CD14-positive monocyte (primary cell): Measurements from ENCODE around the gene ZNF652. TPM values are rescaled to one million over a fixed set of nuclear protein-coding genes. Genes with fewer than 3 reads are reported as not detected.

Experiments
- DNase-seq, 3 donors: peaks; one replicate each; pipeline ENCODE4 v3.0.0-alpha.2; 2011 to 2022
- H2AFZ ChIP-seq: 2 replicates; pipeline ENCODE4 v1.6.0; 2012; ENCODE audit warnings: mild to moderate bottlenecking, low read depth, low read length, inconsistent platforms; ENCODE audit not compliant: insufficient read depth, poor library complexity, severe bottlenecking
- H3K27ac ChIP-seq, 2 donors: 1 replicate in 1 of 2; 2 replicates in 1 of 2; pipeline ENCODE4 v1.5.1; 2012 to 2013; ENCODE audit warnings: low read length in 2 of 2, control low read depth in 1 of 2, inconsistent platforms in 1 of 2, low read depth in 1 of 2, mild to moderate bottlenecking in 1 of 2
- H3K27me3 ChIP-seq, 2 donors: one replicate each; pipeline versions ENCODE4 v1.6.0 to v1.6.1; 2011 to 2013; ENCODE audit warnings: low read length in 2 of 2; ENCODE audit not compliant: control insufficient read depth in 2 of 2, insufficient read depth in 2 of 2
- H3K36me3 ChIP-seq, 2 donors: replicated peaks in 1 of 2; 1 replicate in 1 of 2; 2 replicates in 1 of 2; pipeline versions ENCODE4 v1.5.1 to v1.6.1; 2012 to 2013; ENCODE audit warnings: low read length in 2 of 2, control low read depth in 1 of 2, inconsistent platforms in 1 of 2, mild to moderate bottlenecking in 1 of 2; ENCODE audit not compliant: insufficient read depth in 2 of 2, control insufficient read depth in 1 of 2
- H3K4me1 ChIP-seq, 2 donors: 1 replicate in 1 of 2; 2 replicates in 1 of 2; pipeline versions ENCODE4 v1.5.1 to v1.6.1; 2012 to 2013; ENCODE audit warnings: low read length in 2 of 2, control low read depth in 1 of 2, inconsistent platforms in 1 of 2, mild to moderate bottlenecking in 1 of 2, moderate library complexity in 1 of 2; ENCODE audit not compliant: insufficient read depth in 2 of 2, control insufficient read depth in 1 of 2
- H3K4me2 ChIP-seq: replicated peaks from 2 replicates; pipeline ENCODE3; 2012; ENCODE audit warnings: low read length, moderate library complexity, mild to moderate bottlenecking; ENCODE audit not compliant: poor library complexity, severe bottlenecking; ENCODE audit errors: extremely low read depth
- H3K4me3 ChIP-seq, 3 experiments: fragments of 200-600 bp in 1 of 3; sonication (generic) in 1 of 3; replicated peaks in 1 of 3; 1 replicate in 2 of 3; 2 replicates in 1 of 3; pipeline ENCODE4 v1.5.1; 2011 to 2013; ENCODE audit warnings: low read length in 3 of 3, mild to moderate bottlenecking in 3 of 3, control low read depth in 2 of 3, low read depth in 2 of 3, inconsistent platforms in 1 of 3, moderate library complexity in 1 of 3
- H3K79me2 ChIP-seq: 2 replicates; pipeline ENCODE4 v1.6.0; 2012; ENCODE audit warnings: mild to moderate bottlenecking, control low read depth, inconsistent platforms, low read length, moderate library complexity; ENCODE audit not compliant: insufficient read depth
- H3K9ac ChIP-seq: 2 replicates; pipeline ENCODE4 v1.6.0; 2017; ENCODE audit warnings: low read length, mild to moderate bottlenecking; ENCODE audit not compliant: insufficient read depth, poor library complexity, severe bottlenecking
- H3K9me3 ChIP-seq, 2 donors: replicated peaks in 1 of 2; 1 replicate in 1 of 2; 2 replicates in 1 of 2; pipeline versions ENCODE4 v1.5.1 to v1.6.1; 2012 to 2013; ENCODE audit warnings: low read length in 2 of 2, control low read depth in 1 of 2; ENCODE audit not compliant: control insufficient read depth in 1 of 2, insufficient read depth in 1 of 2
- H4K20me1 ChIP-seq: 2 replicates; pipeline ENCODE4 v1.6.0; 2012; ENCODE audit warnings: mild to moderate bottlenecking, low read length, control low read depth, moderate library complexity; ENCODE audit not compliant: insufficient read depth
- H3K27ac Mint-ChIP-seq, 7 donors: one replicate each; pipeline ENCODE4 v1.8.0; 2020; ENCODE audit warnings: mild to moderate bottlenecking in 7 of 7, mixed read lengths in 7 of 7, moderate library complexity in 6 of 7, inconsistent platforms in 2 of 7
- H3K27me3 Mint-ChIP-seq, 3 donors: one replicate each; pipeline ENCODE4 v1.8.0; 2021 to 2022; ENCODE audit warnings: low read depth in 3 of 3, mild to moderate bottlenecking in 3 of 3, mixed read lengths in 3 of 3, moderate library complexity in 3 of 3, inconsistent platforms in 1 of 3
- H3K36me3 Mint-ChIP-seq, 2 donors: one replicate each; pipeline ENCODE4 v1.8.0; 2020; ENCODE audit warnings: mixed read lengths in 2 of 2, inconsistent platforms in 1 of 2, mild to moderate bottlenecking in 1 of 2
- H3K4me1 Mint-ChIP-seq: one replicate; pipeline ENCODE4 v1.8.0; 2020; ENCODE audit warnings: mild to moderate bottlenecking, mixed read lengths
- H3K4me3 Mint-ChIP-seq, 2 donors: one replicate each; pipeline ENCODE4 v1.8.0; 2020; ENCODE audit warnings: mild to moderate bottlenecking in 2 of 2, mixed read lengths in 2 of 2, moderate library complexity in 1 of 2
- H3K9me3 Mint-ChIP-seq, 7 donors: one replicate each; pipeline ENCODE4 v1.8.0; 2020 to 2022; ENCODE audit warnings: mixed read lengths in 7 of 7, mild to moderate bottlenecking in 6 of 7, moderate library complexity in 6 of 7, inconsistent platforms in 2 of 7
- WGBS: methylation state at CpG from one replicate; pipeline ENCODE4 v1.1.5; 2013; ENCODE audit warnings: missing lambda C conversion rate; ENCODE audit not compliant: insufficient coverage; 5-methylcytosine and 5-hydroxymethylcytosine counted together
- intact Hi-C, 2 donors: fragments of 100-400 bp; cut with micrococcal nuclease; formaldehyde crosslinking; loops; one replicate each; pipeline versions ENCODE4 v1.15.0 to v1.15.1; 2023
- polyA plus RNA-seq, 3 donors: library from polyadenylated mRNA; depleted of rRNA in 1 of 3; unstranded in 2 of 3; stranded (reverse) in 1 of 3; fragments of 300-500 nt in 2 of 3; fragments of >200 nt in 1 of 3; fragmentation: Illumina TruSeq in 2 of 3; gene quantifications; 1 replicate in 2 of 3; 2 replicates in 1 of 3; pipeline ENCODE4 v1.2.3, GENCODE V29; 2012 to 2021
- TF ChIP-seq, protein P1 (sequence below): fragments of 200-600 bp; IDR thresholded peaks from one replicate; pipeline ENCODE4 v1.8.0; 2022; ENCODE audit warnings: antibody characterized with exemption, mild to moderate bottlenecking

The ZNF652 gene
- polyA plus RNA-seq, 3 donors: 16.9 to 19.8 (median 18.8) TPM

DNA sequence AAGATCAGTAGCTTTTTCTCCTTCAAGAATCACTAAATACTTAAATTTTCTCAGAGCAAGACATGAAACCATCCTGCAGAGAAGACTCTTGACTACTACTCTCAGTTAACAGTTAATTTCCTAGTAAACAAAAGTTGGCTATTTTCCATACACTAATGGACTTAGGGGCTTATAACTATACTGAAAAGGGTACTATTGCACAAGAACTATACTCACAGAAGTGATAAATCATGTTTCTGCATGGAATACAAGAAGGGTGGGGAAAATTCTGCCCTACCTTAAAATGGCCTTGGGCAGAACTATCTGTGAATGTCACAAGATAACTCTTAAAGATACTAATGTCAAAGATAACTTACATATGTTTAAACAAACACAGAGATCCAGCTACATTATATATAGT is 12.5 kb downstream of the ZNF652 start:
- intact Hi-C loops: no loop called here
- H3K4me1 Mint-ChIP-seq: peaks cover 24% of the 10 kb centered on the region

DNA sequence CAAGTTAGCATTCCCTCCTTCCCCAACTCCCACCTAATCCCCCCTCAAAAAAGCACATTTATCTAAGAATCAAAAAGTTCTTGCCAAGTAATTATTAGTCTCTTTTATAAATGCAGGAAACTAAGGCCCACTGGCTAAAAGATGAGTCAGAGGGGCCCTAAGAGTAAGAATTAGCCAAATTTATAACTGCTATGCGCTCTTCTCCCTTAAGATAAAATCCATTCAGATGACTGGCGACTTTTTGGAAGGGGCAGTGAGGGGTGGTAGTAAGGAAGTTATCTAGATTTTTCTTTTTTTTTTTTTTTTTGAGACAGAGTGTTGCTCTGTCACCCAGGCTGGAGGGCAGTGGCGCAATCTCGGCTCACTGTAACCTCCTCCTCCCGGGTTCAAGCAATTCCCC is 17.1 kb downstream of the ZNF652 start:
- TF ChIP-seq, protein P1, sequence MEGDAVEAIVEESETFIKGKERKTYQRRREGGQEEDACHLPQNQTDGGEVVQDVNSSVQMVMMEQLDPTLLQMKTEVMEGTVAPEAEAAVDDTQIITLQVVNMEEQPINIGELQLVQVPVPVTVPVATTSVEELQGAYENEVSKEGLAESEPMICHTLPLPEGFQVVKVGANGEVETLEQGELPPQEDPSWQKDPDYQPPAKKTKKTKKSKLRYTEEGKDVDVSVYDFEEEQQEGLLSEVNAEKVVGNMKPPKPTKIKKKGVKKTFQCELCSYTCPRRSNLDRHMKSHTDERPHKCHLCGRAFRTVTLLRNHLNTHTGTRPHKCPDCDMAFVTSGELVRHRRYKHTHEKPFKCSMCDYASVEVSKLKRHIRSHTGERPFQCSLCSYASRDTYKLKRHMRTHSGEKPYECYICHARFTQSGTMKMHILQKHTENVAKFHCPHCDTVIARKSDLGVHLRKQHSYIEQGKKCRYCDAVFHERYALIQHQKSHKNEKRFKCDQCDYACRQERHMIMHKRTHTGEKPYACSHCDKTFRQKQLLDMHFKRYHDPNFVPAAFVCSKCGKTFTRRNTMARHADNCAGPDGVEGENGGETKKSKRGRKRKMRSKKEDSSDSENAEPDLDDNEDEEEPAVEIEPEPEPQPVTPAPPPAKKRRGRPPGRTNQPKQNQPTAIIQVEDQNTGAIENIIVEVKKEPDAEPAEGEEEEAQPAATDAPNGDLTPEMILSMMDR: no peak
- peak in 1 of 3 donors; percentile 21 for DNase-seq
- Histone ChIP-seq H3K9ac (peak overlapping the region; percentile 5), H3K36me3 (peaks cover 0 to 19% of the 10 kb centered on the region in 2 donors), H4K20me1 (peaks cover 96% of the 10 kb centered on the region), H2AFZ (no peak overlapping the region), H3K4me2 (no peak overlapping the region), H3K27me3 (no peaks in the 10 kb centered on the region), H3K27ac (peak overlapping the region in 1 of 2 donors; percentile 37), H3K9me3 (no peaks in the 10 kb centered on the region), H3K4me1 (peaks cover 36 to 41% of the 10 kb centered on the region in 2 donors), H3K79me2 (peaks cover 98% of the 10 kb centered on the region), H3K4me3 (no peak overlapping the region)
- Mint-ChIP-seq H3K36me3 (peaks cover 11 to 15% of the 10 kb centered on the region in 2 donors), H3K4me3 (no peak overlapping the region), H3K4me1 (peaks cover 49% of the 10 kb centered on the region), H3K27me3 (no peaks in the 10 kb centered on the region), H3K27ac (peak overlapping the region; percentile 13 to 87 (median 71)), H3K9me3 (no peaks in the 10 kb centered on the region)
- WGBS: no CpG with 5 or more reads among the region's 5 CpGs
- intact Hi-C loops: no loop called here

More for the DNA sequence above, 12.5 kb downstream of the ZNF652 start:
- Histone ChIP-seq H3K79me2 (peaks cover 99% of the 10 kb centered on the region), H3K27me3 (no peaks in the 10 kb centered on the region), H3K27ac (no peak overlapping the region), H3K4me3 (no peak overlapping the region), H3K4me2 (no peak overlapping the region), H3K4me1 (peaks cover 10 to 12% of the 10 kb centered on the region in 2 donors), H3K9me3 (no peaks in the 10 kb centered on the region), H2AFZ (no peak overlapping the region), H3K36me3 (peaks cover 0 to 19% of the 10 kb centered on the region in 2 donors), H4K20me1 (peaks cover 97% of the 10 kb centered on the region), H3K9ac (no peak overlapping the region)
- no peak for DNase-seq
- no peak overlapping the region for H3K27ac Mint-ChIP-seq
- TF ChIP-seq, protein P1: no peak
- H3K36me3 Mint-ChIP-seq: peaks cover 18 to 24% of the 10 kb centered on the region in 2 donors
- H3K27me3 Mint-ChIP-seq: no peaks in the 10 kb centered on the region
- H3K9me3 Mint-ChIP-seq: no peaks in the 10 kb centered on the region
- H3K4me3 Mint-ChIP-seq: no peak overlapping the region
